ENCODE measurements around the gene CERK. TPM values are rescaled to one million over a fixed set of nuclear protein-coding genes. Genes with fewer than 3 reads are reported as not detected.
A peak's percentile ranks its signal among the peaks of the same experiment; 100 is the strongest.
"Not testable (repeated sequence)": the region's sequence is repeated elsewhere in the genome, so short reads cannot be mapped to it uniquely, and the experiment has no call there.

CERK gene, protein sequence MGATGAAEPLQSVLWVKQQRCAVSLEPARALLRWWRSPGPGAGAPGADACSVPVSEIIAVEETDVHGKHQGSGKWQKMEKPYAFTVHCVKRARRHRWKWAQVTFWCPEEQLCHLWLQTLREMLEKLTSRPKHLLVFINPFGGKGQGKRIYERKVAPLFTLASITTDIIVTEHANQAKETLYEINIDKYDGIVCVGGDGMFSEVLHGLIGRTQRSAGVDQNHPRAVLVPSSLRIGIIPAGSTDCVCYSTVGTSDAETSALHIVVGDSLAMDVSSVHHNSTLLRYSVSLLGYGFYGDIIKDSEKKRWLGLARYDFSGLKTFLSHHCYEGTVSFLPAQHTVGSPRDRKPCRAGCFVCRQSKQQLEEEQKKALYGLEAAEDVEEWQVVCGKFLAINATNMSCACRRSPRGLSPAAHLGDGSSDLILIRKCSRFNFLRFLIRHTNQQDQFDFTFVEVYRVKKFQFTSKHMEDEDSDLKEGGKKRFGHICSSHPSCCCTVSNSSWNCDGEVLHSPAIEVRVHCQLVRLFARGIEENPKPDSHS
- 10 to 100 TPM; 41.8 to 47.1 TPM for total RNA-seq

DNA sequence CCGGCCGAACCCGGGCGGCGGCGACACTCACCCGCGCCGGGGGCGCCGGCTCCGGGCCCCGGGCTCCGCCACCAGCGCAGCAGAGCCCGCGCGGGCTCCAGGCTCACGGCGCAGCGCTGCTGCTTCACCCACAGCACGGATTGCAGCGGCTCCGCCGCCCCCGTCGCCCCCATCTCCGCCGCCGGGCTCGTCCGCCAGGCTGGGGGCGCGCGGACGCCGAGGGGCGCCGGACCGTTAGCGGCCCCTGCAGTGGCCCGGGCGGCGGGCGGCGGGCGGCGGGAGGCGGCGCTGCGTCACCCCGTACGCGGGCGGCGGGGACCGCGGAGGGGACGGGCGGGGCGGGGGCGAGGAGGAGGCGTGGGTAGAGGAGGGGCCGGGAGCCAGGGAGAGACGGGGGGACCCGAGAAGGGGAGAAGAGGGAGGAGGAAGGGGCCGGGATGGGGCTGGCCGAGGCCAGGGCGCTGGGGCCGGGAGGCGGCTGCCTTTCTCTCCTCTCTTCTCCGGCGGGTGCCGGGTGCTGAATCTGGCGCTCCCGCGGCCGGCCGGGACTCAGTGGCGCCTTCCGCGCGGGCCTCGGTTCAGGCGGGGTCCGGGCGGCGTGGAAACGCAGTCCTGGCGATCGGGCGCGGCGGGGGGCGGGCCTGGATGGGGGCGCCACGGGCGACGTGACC, at the start of gene CERK:
CERK (minus strand) TSS at position 277 of the 671 bp plus-strand sequence; CDS start at position 173, 104 bp downstream.
- peak; percentile 72 for DNase-seq
- ChIA-PET POLR2A (no interaction called here), CTCF (interaction anchor here (0.7 to 2.5 kb wide), 5 partner anchors 11 to 174 kb away, joined by 3 to 9 read pairs (median 3); no protein-coding TSS in a partner anchor)
- Mint-ChIP-seq H3K27me3 (no peaks in the 10 kb centered on the region), H3K27ac (peak within 1 kb of the TSS; percentile 97), H3K36me3 (ENCODE audit: low read depth) (peaks cover 21% of the 10 kb centered on the region), H3K9me3 (peaks cover 4% of the 10 kb centered on the region), H3K4me3 (peak within 1 kb of the TSS; percentile 100), H3K4me1 (peaks cover 41% of the 10 kb centered on the region)

DNA sequence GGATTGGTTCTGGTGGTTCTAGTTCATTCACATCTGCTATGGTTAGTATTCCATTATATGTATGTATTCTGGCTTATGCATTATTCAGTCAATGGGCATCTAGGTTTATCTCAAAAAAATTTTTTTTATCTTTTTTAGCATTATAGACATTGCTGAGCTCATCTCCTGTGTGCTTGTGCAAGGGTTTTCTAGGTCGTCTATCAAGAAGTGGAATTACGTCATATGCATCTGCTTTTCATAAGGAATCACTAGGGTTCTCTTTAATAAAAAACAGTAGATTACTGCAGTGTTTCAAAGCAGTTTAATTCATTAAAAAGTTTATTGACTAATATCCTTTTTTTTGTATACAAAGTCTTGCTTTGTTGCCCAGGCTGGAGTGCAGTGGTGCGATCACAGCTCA, 45.7 kb upstream of the CERK start:
- no peak for DNase-seq
- ChIA-PET POLR2A (no interaction called here), CTCF (no interaction called here)
- Mint-ChIP-seq H3K9me3 (no peaks in the 10 kb centered on the region), H3K36me3 (ENCODE audit: low read depth) (peaks cover 14% of the 10 kb centered on the region), H3K27me3 (no peaks in the 10 kb centered on the region), H3K4me3 (no peak overlapping the region), H3K27ac (peak overlapping the region; percentile 22), H3K4me1 (peaks cover 17% of the 10 kb centered on the region)

DNA sequence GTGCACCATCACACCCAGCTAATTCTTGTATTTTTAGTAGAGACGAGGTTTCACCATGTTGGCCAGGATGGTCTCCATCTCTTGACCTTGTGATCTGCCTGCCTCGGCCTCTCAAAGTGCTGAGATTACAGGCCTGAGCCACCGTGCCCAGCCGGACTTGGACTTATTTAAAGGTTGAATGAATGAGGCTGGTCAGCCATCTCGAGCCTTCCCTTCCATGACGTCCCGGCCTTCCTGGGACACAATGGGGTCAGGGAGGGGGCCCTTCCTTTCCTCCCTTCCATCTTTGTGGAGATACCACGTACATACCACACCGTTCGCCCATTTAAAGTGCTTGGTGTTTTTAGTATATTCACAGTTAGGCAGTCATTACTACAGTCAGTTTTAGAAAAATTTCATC, 44.1 kb upstream of the CERK start:
- CTCF ChIA-PET, H3K4me3 Mint-ChIP-seq, H3K27ac Mint-ChIP-seq, H3K9me3 Mint-ChIP-seq, POLR2A ChIA-PET, H3K27me3 Mint-ChIP-seq, DNase-seq: not testable (repeated sequence)
- Mint-ChIP-seq H3K4me1 (peaks cover 14% of the 10 kb centered on the region), H3K36me3 (ENCODE audit: low read depth) (peaks cover 16% of the 10 kb centered on the region)

DNA sequence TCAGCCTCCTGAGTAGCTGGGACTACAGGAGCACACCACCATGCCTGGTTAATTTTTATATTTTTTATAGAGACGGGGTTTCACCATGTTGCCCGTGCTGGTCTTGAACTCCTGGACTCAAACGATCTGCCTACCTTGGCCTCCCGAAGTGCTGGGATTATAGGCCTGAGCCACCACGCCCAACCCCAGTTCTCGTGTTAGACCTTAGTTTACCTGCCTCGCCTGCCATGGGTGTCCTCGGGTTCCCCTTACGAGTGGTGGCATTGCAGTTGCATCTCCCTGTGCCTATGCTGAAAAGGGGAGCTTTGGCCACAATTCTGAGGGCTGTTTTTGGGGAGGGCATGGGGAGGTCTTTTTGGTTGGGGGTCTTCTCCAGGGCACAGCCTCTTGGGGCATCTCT, 43.2 kb upstream of the CERK start:
- ChIA-PET POLR2A (no interaction called here), CTCF (interaction anchor here (1.3 kb wide), 1 partner anchor 17 kb away, joined by 3 read pairs; no protein-coding TSS in a partner anchor)
- DNase-seq = no peak
- Mint-ChIP-seq H3K27ac (no peak overlapping the region), H3K27me3 (no peaks in the 10 kb centered on the region), H3K36me3 (ENCODE audit: low read depth) (peaks cover 12% of the 10 kb centered on the region), H3K4me1 (peaks cover 20% of the 10 kb centered on the region), H3K9me3 (no peaks in the 10 kb centered on the region), H3K4me3 (no peak overlapping the region)

DNA sequence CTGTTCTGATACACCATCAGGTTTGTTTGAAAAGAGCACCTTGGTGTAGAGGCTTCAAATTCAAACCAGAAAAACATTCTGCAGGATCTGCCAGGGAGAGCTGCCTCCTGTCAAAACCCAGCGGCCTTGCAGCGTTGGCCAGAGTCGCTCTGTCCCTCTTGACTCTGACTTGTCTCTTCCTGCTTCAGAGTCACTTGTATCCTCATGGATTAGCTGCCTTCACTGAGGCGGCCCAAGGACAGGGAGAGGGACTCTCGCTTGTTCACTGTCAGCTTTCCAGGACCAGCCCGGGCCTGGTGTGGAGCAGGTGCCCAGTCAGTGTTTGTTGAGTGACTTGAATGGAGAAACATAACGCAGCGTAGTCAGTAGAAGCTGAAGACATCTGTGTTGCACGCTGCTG, 42.4 kb upstream of the CERK start:
- CTCF ChIA-PET = interaction anchor here (0.6 to 1.5 kb wide), 3 partner anchors 18 to 24 kb away, joined by 3 to 7 read pairs (median 3); partner anchors contain the start of gene TBC1D22A
- Mint-ChIP-seq H3K27ac (no peak overlapping the region), H3K4me1 (peaks cover 28% of the 10 kb centered on the region), H3K4me3 (no peak overlapping the region), H3K27me3 (no peaks in the 10 kb centered on the region), H3K9me3 (no peaks in the 10 kb centered on the region), H3K36me3 (ENCODE audit: low read depth) (peaks cover 15% of the 10 kb centered on the region)
- POLR2A ChIA-PET = no interaction called here
- DNase-seq = no peak

DNA sequence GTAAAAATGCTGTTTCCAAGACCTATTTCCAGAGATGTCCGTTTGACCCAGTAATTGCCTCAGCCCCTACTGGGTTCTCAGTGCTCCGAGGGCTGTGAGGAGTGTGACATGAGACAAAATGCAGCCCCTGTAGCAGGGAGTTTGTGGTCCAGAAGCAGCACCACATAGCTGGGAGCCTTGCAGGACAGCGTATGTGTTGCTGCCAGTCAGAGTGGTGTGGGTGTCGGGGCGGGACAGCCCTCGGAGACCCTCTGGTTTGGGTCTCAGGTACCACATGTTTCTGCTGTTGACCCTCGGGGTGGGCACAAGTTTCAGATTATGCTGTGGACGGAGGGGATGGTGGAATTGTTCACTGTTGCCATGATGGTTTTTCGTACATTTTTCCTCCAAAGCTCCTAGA, 41.6 kb upstream of the CERK start:
- no peak for DNase-seq
- CTCF ChIA-PET = interaction anchor here (1.5 kb wide), 1 partner anchor 17 kb away, joined by 7 read pairs; the partner anchor contains the start of gene TBC1D22A
- Mint-ChIP-seq H3K9me3 (no peaks in the 10 kb centered on the region), H3K27ac (no peak overlapping the region), H3K36me3 (ENCODE audit: low read depth) (peaks cover 15% of the 10 kb centered on the region), H3K4me1 (peaks cover 36% of the 10 kb centered on the region), H3K27me3 (no peaks in the 10 kb centered on the region), H3K4me3 (no peak overlapping the region)
- POLR2A ChIA-PET = no interaction called here

DNA sequence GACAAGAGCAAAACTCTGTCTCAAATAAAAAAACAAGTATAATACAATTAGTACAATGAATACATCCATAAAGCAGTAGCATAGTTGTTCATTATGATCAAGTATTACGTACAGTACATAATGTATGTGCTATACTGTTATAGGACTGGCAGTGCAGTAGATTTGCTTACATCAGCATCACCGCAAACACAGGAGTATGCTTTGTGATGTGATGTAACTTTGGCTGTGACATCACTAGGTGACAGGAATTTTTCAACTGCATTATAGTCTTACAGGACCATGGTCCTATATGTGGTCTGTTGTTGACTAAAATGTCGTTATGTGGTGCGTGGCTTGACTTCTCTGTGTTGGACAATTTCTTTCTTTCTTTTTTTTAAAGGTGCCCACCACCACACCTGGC, 41.0 kb upstream of the CERK start:
- peaks cover 15% of the 10 kb centered on the region for H3K36me3 Mint-ChIP-seq (ENCODE audit: low read depth)
- H3K4me1 Mint-ChIP-seq = peaks cover 42% of the 10 kb centered on the region
- H3K4me3 Mint-ChIP-seq = no peak overlapping the region
- POLR2A ChIA-PET = no interaction called here
- no peak for DNase-seq
- no peaks in the 10 kb centered on the region for H3K9me3 Mint-ChIP-seq
- CTCF ChIA-PET = no interaction called here
- no peaks in the 10 kb centered on the region for H3K27me3 Mint-ChIP-seq
- H3K27ac Mint-ChIP-seq = no peak overlapping the region

DNA sequence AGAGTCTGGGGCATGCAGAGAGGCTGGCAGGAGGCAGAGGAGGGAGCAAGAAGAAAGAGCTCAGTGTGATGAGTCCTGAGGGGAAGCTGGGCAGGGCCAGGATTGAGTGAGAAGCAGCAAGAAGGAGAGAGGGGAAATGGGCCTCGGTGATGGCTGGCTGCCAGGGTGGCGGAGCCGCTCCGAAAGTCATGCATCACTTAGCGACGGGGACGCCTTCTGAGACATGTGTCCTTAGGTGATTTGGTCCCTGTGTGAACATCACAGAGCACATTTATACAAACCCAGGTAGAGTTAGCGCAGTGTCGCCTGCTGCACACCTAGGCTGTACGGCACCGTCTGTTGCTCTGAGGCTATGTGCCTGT, 39.5 kb upstream of the CERK start:
- Mint-ChIP-seq H3K9me3 (no peaks in the 10 kb centered on the region), H3K27ac (peak overlapping the region; percentile 88), H3K27me3 (no peaks in the 10 kb centered on the region), H3K36me3 (ENCODE audit: low read depth) (peaks cover 18% of the 10 kb centered on the region), H3K4me3 (peak overlapping the region; percentile 23), H3K4me1 (peaks cover 55% of the 10 kb centered on the region)
- CTCF ChIA-PET = interaction anchor here (1.1 kb wide), 1 partner anchor 15 kb away, joined by 3 read pairs; the partner anchor contains the start of gene TBC1D22A
- no peak for DNase-seq
- POLR2A ChIA-PET = no interaction called here

DNA sequence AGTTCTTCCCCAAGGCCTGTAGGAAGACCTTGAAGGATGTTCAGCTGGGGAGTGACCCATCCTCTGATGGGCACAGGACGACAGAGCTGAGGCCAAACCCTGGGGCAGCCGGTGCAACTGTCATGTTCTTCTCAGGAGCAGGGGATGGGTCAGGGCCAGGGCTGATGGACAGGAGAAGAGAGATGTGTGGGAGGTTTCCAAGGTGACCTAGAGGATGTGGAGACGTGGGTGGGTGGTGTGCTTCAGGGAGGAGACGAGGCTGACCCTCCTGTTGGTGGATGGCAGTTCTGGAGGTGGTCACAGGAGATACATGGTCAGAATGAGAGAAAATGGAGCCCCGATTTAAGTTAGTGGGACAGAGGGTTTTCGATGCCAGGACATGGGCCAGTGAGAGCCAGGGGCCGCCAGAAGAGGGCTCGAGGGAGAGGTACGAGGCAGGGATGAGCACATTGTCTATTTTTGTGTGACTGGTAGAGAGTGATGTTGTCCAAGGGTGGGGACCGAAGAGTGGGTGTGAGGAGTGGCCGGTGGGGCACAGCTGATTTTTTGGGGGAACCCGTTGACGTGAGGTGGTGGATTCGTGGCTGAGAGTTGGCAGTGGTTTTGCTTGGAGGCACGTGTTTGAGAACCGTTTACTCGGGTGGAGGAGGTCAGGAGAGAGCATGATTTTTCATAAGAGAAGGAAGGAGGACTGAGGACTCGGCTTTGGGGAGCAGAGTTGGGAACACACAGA, 39.0 kb upstream of the CERK start:
- H3K4me3 Mint-ChIP-seq = peak overlapping the region; percentile 23
- H3K9me3 Mint-ChIP-seq = no peaks in the 10 kb centered on the region
- peaks cover 55% of the 10 kb centered on the region for H3K4me1 Mint-ChIP-seq
- ChIA-PET CTCF (interaction anchor here (1.1 kb wide), 1 partner anchor 15 kb away, joined by 3 read pairs; the partner anchor contains the start of gene TBC1D22A), POLR2A (no interaction called here)
- DNase-seq = no peak
- H3K27me3 Mint-ChIP-seq = no peaks in the 10 kb centered on the region
- H3K27ac Mint-ChIP-seq = peak overlapping the region; percentile 88
- peaks cover 15% of the 10 kb centered on the region for H3K36me3 Mint-ChIP-seq (ENCODE audit: low read depth)

DNA sequence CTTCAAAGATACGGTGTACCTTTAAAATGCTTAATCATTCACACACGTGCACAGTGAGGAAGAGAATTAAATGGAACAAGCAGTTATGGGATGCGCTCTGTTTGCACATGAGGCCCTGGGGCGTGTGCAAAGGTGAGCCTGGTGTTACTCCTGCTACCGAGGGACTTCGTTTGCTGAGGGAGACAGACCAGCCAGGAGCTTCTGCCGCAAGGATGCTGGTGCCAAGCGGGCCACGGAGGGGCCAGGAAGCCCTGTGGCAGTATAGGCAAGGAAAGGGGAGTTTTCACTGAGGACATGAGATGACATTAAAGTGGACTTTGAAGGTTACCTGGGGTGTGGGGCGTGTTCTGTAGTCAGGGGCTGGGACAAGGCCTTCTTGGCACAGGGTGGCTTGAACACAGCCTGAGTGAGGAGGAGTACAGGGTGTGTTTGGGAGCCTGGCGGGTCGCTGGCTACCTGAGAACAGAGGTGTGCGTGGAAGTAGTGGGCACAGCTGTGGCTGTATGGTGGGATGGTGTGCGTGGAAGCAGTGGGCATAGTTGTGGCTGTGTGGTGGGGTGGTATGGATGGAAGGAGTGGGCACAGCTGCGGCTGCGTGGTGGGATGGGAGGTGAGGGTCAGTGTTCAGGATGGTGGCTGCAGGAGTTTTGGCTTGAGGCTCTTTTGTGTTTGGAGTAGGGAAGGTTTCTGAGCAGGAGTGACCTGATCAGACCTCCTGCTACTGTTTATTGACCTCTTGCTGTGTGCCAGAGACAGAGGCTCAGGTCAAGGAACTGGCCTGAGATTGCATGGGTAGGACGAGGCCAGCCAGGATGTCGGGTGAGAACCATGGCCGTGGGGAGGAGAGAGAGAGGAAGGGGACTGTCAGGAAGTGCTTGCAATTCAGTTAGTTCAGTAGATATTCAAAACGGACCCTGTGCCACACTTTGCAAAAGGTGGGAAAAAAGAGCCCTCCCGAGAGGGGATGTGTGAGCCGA, 38.1 kb upstream of the CERK start:
- POLR2A ChIA-PET = no interaction called here
- DNase-seq = no peak
- CTCF ChIA-PET = interaction anchor here (1.5 to 2.1 kb wide), 3 partner anchors 14 to 17 kb away, joined by 5 to 7 read pairs (median 7); partner anchors contain the start of gene TBC1D22A
- peaks cover 57% of the 10 kb centered on the region for H3K4me1 Mint-ChIP-seq
- H3K4me3 Mint-ChIP-seq = peak overlapping the region; percentile 62
- H3K27me3 Mint-ChIP-seq = no peaks in the 10 kb centered on the region
- peak overlapping the region; percentile 88 for H3K27ac Mint-ChIP-seq
- no peaks in the 10 kb centered on the region for H3K9me3 Mint-ChIP-seq
- peaks cover 15% of the 10 kb centered on the region for H3K36me3 Mint-ChIP-seq (ENCODE audit: low read depth)

DNA sequence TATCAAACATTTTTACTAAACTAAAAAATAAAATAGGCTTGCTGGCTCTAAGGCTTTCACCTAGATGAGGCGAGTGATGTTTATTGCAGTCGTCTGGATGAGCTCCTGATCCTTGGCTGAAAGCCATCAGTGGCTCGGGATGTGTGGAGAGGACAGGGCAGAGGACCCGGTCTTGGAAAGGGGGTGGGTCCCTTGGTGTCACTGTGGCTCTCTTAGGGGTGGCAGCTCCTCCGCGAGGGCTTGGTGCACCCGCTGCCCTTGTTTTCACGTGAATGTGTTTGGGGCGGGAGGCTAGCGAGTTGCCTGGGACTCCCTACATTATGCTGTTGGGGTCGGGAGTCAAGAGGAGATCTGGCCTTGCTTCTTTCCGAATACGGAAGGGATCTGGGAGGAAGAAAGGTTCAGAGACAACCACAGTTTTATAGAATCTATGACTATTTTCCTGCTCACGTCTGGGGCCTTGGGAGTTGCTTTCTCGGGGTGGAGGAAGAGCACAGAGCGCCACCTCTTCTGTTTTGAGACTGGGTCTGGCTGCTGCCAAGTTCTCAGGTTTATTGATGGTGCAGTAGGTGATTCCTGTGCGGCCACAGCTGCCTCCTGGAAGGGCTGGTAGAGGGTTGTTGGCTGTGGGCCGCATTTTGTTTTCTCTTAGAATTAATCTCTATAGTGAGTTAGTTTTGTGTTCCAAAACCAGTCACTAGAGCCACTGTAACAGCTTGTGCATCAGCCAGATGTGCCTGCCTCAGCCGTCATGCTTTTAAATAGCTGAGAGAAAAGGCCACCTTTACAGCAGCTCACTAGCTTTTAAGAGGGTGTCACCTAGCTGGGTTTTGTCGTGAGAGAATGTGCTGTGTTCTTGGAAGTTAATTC, 37.2 kb upstream of the CERK start:
- no peaks in the 10 kb centered on the region for H3K9me3 Mint-ChIP-seq
- peaks cover 18% of the 10 kb centered on the region for H3K36me3 Mint-ChIP-seq (ENCODE audit: low read depth)
- peaks cover 63% of the 10 kb centered on the region for H3K4me1 Mint-ChIP-seq
- no peaks in the 10 kb centered on the region for H3K27me3 Mint-ChIP-seq
- POLR2A ChIA-PET = no interaction called here
- peak overlapping the region; percentile 62 for H3K4me3 Mint-ChIP-seq
- DNase-seq = no peak
- CTCF ChIA-PET = interaction anchor here (1.2 to 2.1 kb wide), 5 partner anchors 13 to 36 kb away, joined by 3 to 7 read pairs (median 5); partner anchors contain the start of gene TBC1D22A
- peak overlapping the region; percentile 88 for H3K27ac Mint-ChIP-seq

All from activated CD4-positive, alpha-beta T cell treated with anti-CD3 and anti-CD28 coated beads, Interleukin-2, amount 10 ng/mL, durations not matched to agents 7 days and 5 days (primary cell).